Activated T-cell treated with anti-CD3 and anti-CD28 coated beads for 4 hours (primary cell): ENCODE results near the gene ZBTB18.

ENCODE experiments used
- DNase-seq: peaks from one replicate; pipeline ENCODE4 v3.0.0-alpha.2; 2020

The ZBTB18 gene

GRCh38 chr1:244092293-244092963 is 41.3 kb downstream of the ZBTB18 start:
- DNase-seq, result no peak

- DNase-seq, result no peak
Measured at GRCh38 chr1:244092964-244093638, 42.0 kb downstream of the ZBTB18 start.

DNA sequence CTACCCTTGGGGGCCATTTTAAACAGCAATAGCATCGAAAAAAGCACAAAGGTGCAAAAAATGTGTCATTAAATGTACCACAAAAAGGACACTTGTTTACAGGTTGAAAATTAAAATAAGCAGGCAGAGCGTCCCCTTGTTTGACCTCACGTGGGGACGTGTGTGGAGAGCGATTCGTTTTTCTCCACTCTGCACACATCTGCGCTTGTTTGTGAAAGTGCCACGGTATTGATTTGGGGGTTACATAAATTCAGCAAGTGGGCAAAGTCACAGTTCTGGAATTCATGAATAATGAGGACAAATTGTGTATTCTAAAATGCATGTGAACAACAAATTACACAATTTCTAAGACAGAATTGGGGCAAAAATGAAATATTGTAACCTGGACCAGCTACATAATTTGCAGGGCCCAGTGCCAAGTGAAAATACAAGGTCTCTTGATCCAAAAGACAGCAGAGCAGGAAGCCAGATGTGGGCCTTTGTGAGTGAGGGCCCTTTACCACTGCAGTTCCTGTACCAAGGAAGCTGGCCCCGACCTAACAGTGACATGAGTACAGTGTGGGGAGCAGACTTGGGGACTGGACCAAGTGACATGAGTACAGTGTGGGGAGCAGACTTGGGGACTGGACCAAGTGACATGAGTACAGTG is 43.9 kb downstream of the ZBTB18 start:
- no peak for DNase-seq

GRCh38 chr1:244095529-244095911 is 44.4 kb downstream of the ZBTB18 start:
- DNase-seq, result no peak

DNA sequence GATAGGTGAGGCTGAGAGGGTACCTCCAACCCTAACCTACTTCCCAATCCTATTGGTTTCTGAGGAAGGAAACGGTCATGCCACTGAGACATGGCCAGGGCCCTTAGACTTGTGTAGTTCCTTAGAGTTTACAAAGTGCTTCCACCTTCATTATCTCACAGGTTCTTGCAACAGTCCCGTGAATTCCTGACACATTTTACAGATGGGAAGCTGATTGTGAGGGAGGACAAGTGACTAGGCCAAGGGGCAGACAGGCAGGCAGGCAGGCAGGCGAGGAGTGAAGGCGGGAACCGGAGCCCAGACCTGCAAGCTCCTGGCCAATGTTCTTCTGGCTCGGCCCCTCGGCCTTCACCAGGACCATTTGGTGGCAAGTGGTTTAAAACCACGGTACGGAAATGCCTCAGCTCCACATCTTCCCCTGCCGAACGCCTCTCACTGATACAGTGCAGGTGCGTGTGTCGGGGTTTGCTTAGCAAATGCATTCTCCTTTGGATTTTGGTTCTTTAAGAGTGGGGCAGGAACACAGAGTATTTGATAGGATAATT is 45.1 kb downstream of the ZBTB18 start:
- no peak for DNase-seq

GRCh38 chr1:244096691-244097090 is 45.6 kb downstream of the ZBTB18 start:
- no peak for DNase-seq

- no peak for DNase-seq
Measured at GRCh38 chr1:244097523-244098405, 46.7 kb downstream of the ZBTB18 start.

GRCh38 chr1:244099258-244099930 is 48.3 kb downstream of the ZBTB18 start:
- no peak for DNase-seq

- DNase-seq, result no peak
Measured at GRCh38 chr1:244100276-244100675, 49.2 kb downstream of the ZBTB18 start.

DNA sequence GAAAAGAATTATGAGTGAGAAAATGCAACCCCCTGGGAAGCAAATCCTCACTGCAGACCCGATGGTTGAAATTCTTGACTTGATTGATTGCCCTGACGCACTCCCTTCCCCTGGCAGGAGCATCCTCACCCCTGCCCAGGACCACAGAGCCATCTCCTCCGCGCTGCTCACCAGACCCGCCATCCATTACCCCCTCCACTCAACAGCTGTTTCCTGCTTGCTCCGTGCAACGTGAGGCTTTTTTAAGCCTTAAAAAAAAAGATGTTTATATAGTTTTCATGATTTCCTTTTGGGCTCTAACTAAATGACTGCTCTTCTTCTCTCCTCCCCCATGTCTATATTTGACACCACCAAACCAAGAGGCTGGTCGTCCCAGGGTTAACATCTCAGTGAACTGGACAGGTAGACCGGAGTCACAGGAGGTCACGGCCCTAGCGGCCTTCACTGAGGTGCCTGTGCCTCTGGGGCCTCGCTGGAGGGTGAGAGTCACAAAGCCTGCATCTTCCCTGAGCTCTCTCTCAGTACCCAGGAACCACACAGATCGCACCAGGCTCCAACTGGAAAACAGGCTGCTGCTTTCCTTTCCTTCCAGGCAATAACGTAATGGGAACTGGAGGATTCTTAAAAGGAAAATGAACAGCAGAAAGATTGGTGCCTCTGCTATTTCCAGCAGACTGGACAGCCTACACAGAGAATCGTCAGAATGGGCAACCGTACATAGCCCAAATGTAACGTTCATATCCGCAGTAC is 49.8 kb downstream of the ZBTB18 start:
- DNase-seq, result no peak

DNA sequence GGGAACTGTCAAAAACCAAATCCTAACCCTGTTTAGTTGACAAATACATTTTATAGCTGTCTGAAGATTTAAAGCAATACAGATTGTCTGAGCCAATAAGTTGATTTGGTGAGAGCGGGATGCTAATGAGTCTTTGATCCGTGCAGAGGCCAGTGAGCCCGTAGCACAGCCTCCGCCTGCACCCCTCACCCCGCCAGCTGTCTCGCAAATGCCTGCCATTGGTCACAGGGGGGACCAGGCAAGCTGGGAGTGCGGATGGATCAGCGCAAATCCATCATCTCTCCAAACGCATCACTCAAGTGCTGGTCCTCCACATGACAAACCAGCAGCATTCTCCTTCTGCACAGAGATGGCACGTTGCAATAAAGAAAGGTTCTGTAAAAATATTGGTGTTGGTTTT is 51.0 kb downstream of the ZBTB18 start:
- no peak for DNase-seq

GRCh38 chr1:244102468-244102867 is 51.4 kb downstream of the ZBTB18 start:
- no peak for DNase-seq

DNA sequence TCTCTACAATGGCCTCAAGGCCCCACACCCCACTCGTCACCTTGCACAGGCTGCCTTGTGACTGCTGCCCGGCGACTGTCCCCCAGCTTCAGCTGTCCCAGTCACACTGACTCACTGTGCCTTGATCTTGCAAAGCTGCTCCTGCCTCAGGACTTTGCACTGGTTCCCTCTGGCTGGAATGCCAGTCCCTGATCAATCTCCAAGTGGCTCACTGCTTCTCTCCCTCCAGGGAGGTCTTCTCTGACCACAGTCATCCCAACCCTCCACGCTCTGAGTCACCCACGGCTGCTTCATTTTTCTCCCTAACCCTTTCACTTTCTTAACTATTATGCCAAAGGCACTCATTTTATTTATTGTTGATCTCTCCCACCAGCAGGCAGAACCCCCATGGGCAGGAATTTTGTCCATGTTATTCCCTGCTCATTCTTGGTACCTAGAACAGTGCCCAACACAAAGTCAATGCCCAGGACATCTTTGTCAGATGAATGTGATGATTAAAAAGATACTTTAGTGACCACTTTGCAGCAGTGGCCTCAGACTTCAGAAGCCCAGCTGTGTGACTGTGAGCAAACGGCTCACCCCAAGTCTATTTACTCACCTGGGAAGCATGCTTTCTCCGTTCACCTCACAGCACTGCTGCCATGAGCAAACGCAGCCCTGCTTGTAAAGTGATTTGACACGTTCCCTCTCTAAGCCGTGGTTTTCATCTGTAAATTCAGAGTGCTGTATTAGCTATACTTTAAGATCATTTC is 53.4 kb downstream of the ZBTB18 start:
- no peak for DNase-seq

DNA sequence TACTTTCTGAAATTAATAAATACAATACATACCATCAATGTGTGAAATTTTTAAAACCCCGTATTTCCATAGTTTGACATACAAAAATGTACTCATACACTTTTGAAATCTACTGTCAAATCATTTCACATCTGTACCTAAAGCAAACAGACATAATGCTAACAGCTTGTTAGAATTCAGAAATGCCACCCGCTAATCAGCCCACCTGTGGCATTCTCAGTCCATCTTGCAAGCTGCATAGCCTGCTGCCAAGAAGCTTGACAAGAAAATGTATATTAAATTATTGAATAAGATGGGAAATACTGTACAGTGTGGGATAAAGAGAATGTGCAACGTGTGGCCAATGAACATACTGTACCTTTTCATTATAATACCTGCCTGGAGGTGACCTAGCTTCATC is 55.1 kb downstream of the ZBTB18 start:
- no peak for DNase-seq
